PFSK-1 (cell line): ENCODE results near the gene NT5DC1.

ENCODE experiments used
- REST ChIP-seq, 2 experiments: IDR thresholded peaks; 2 replicates each; pipeline versions ENCODE4 v1.6.1 to v1.8.0; 2011 to 2012; ENCODE audit warnings: low read depth in 2 of 2, low read length in 2 of 2, control low read depth in 1 of 2, inconsistent platforms in 1 of 2, mild to moderate bottlenecking in 1 of 2, moderate library complexity in 1 of 2; ENCODE audit not compliant: insufficient read depth in 1 of 2
- SIN3A ChIP-seq: IDR thresholded peaks from 2 replicates; pipeline ENCODE4 v1.6.1; 2012; ENCODE audit warnings: mild to moderate bottlenecking, low read length, moderate library complexity, borderline replicate concordance; ENCODE audit not compliant: insufficient read depth

GRCh38 chr6:116118608-116119007 is 18.0 kb downstream of the NT5DC1 start:
- no peak for TF ChIP-seq REST (IDR thresholded peaks at IDR 0.05; ENCODE audit: insufficient read depth in 1 of 2, low read depth in 2 of 2, low read length in 2 of 2)
- TF ChIP-seq SIN3A, result no peak
